C4-2B (cell line): ENCODE results near the gene EPGN.

Experiments used
- H3K27ac ChIP-seq: fragments of 450-650 bp; 2 replicates; pipeline ENCODE4 v1.5.1; 2017
- ZFX ChIP-seq: fragments of 450-650 bp; IDR thresholded peaks from 2 replicates; pipeline ENCODE4 v1.6.1; 2017
- TF ChIP-seq, protein P1 (sequence below): fragments of 450-650 bp; conservative IDR thresholded peaks from 2 replicates; pipeline ENCODE4 v1.5.1; 2017; ENCODE audit warnings: mild to moderate bottlenecking

Gene EPGN

DNA sequence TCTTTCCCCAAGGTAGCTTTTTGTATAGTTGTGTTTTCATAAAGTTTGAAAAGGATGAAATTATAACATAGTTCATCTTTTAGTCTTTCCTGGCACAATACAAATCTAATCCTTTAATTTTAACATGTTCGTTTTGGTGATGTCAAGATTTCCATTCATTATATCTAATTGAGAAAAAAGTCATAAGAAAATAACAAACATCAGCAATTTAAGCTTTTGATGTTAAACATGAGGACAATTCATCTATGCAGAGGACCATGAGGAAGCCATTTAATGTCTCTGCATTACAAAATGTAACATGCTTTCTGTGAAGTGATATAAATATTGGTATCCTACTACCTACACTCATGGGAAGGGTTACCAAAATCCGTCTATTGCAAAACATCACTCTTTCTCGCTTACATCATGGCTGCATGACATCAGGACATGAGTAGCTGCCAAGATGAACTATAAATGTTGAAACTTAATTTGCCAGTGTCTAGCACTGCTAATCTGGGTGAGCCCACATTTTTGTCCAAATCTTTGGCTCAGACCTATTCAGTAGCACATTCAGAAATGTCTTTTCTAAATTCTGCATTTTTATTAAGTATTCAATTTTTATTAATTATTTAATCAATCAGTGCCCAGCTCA lies 9.5 kb downstream of the EPGN start:
- TF ChIP-seq ZFX, result no peak
- TF ChIP-seq, protein P1, sequence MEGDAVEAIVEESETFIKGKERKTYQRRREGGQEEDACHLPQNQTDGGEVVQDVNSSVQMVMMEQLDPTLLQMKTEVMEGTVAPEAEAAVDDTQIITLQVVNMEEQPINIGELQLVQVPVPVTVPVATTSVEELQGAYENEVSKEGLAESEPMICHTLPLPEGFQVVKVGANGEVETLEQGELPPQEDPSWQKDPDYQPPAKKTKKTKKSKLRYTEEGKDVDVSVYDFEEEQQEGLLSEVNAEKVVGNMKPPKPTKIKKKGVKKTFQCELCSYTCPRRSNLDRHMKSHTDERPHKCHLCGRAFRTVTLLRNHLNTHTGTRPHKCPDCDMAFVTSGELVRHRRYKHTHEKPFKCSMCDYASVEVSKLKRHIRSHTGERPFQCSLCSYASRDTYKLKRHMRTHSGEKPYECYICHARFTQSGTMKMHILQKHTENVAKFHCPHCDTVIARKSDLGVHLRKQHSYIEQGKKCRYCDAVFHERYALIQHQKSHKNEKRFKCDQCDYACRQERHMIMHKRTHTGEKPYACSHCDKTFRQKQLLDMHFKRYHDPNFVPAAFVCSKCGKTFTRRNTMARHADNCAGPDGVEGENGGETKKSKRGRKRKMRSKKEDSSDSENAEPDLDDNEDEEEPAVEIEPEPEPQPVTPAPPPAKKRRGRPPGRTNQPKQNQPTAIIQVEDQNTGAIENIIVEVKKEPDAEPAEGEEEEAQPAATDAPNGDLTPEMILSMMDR, result no peak
- H3K27ac ChIP-seq, result no peak overlapping the region

DNA sequence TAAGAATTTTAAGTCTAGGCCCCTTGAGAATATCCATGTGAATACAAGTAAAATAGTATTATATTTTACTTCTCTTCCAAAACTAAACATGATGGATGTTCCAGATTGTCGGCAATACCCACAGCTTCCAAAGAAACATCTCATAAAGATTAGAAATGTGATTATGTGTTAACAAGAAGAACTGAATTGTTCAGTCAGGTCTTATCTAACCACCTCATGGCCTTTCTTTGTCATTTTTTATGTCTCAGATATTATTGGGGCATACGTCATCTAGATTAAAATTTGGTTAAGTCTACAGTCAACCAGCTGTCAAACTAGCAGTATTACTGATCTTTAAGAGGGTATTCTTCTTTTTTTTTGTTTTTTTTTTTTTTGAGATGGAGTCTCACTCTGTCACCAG lies 10.0 kb downstream of the EPGN start:
- no peak overlapping the region for H3K27ac ChIP-seq
- TF ChIP-seq, protein P1, result no peak
- TF ChIP-seq ZFX, result no peak

DNA sequence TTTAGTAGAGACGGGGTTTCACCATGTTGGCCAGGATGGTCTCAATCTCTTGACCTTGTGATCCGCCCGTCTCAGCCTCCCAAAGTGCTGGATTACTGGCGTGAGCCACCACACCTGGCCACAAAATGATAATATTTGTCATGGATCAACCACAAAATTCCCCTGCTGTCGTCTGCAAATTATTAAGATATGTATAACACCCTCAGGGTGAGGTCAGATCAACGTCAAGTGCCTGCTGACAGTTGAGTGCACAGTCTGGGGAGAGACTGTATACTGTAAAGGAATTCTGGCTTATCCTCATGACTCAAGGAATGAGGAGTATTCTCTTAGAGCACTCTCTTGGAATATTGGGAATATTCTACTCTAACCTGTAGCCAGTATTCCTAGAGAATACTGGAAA lies 11.2 kb downstream of the EPGN start:
- no peak overlapping the region for H3K27ac ChIP-seq
- TF ChIP-seq ZFX, result no peak
- TF ChIP-seq, protein P1, result no peak

DNA sequence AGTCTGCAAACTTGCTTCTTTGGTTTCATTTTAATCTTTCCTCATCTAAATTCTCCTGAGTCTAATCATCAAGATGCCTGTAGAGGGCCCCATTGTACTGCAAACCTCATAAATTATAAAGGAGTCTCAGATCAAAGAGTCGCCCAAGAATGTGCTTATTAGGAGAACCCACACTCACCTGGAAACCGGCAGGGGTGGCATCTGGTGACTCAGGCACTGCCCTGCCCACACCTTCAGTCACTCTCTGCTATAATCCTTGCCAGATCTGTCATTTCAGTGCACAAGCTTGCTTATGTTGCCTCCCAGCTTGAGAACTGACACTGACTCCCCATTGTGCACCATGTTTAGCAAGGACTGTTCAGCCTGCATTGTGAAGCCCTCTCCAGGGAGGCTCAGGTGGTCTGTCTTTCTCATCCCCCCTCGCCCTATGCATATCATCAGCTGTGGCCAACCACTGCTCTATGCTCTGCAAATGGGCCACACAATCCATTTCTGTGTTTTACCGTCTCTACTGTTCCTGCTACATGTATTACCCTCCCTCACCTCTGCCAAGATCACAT lies 12.4 kb downstream of the EPGN start:
- H3K27ac ChIP-seq, result no peak overlapping the region
- no peak for TF ChIP-seq ZFX
- TF ChIP-seq, protein P1, result peak; percentile 64

DNA sequence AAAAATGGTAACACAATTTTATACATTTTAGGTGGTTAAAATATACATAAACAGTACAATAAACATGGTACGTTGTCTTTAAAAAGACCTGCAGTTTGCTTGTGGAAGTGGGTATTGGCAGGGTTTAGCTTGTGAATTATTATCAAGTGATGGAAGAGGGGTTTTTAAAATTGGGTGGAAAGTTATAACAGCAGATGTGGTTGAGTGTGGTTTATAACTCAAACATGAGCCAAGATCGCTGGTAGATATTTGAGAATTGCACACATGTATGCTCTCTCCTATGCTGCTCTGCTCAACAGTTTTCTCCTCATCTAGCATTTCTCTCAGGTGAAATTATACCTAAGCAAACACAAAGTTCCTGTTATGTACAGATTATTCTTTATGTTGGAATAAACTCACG lies 14.0 kb downstream of the EPGN start:
- no peak overlapping the region for H3K27ac ChIP-seq
- no peak for TF ChIP-seq ZFX
- TF ChIP-seq, protein P1, result no peak

DNA sequence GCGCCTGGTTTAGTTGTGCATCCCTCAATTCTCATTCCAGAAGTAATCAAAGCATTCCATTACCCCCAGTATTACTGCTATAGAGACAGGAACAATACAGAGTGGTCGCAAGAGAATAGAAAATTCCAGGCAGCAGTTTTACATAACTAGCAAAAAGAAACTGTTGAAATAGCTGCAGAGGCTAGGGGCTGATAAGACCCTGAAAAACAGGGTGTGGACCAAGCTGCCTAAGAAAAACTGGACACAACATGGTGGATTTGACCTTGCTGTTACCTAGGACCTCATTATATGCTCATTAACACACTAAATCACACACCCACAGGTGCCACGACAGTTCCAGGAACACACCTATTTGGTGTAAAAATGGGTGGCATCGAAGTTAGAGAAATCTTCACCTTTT lies 15.4 kb downstream of the EPGN start:
- TF ChIP-seq, protein P1, result no peak
- no peak for TF ChIP-seq ZFX
- no peak overlapping the region for H3K27ac ChIP-seq

DNA sequence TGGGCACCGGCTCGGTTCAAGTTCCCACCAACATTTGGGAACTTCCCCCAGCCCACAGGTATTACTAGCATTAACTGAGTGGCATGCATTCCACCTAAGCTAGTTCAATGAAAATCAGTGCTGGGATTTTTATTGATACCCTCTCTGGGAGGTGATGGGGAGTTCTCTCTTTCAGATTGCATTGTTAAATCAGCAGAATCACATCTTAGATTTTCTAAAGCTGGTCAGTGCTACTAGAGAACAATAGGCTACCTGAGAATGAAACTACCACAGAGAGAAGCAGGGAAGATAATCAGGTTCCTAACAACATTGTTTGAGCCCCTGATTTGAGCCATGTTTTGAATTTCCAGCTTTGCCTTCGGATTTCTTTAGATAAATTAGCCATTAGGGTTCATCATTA lies 16.0 kb downstream of the EPGN start:
- no peak for TF ChIP-seq ZFX
- TF ChIP-seq, protein P1, result no peak
- H3K27ac ChIP-seq, result no peak overlapping the region
